Measurements from ENCODE around the gene MED25. TPM values are rescaled to one million over a fixed set of nuclear protein-coding genes. Genes with fewer than 3 reads are reported as not detected.

Gene MED25
- total and polyA plus RNA-seq, 9 of the 15 experiments (the other 6 are each of a cell fraction or from before 2014, with no cell fraction given): 4.1 to 93.9 (median 19.3) TPM

GRCh38 chr19:49869484-49870308 lies 51.6 kb downstream of the MED25 start (continued):
- TF ChIP-seq, protein P1, sequence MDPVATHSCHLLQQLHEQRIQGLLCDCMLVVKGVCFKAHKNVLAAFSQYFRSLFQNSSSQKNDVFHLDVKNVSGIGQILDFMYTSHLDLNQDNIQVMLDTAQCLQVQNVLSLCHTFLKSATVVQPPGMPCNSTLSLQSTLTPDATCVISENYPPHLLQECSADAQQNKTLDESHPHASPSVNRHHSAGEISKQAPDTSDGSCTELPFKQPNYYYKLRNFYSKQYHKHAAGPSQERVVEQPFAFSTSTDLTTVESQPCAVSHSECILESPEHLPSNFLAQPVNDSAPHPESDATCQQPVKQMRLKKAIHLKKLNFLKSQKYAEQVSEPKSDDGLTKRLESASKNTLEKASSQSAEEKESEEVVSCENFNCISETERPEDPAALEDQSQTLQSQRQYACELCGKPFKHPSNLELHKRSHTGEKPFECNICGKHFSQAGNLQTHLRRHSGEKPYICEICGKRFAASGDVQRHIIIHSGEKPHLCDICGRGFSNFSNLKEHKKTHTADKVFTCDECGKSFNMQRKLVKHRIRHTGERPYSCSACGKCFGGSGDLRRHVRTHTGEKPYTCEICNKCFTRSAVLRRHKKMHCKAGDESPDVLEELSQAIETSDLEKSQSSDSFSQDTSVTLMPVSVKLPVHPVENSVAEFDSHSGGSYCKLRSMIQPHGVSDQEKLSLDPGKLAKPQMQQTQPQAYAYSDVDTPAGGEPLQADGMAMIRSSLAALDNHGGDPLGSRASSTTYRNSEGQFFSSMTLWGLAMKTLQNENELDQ (CRISPR knock-in tag; IDR thresholded peaks at IDR 0.05; ENCODE audit: borderline replicate concordance): no peak
- TF ChIP-seq PML (IDR thresholded peaks at IDR 0.05; ENCODE audit: low read length) (no peak), MBD2 (IDR thresholded peaks at IDR 0.05; ENCODE audit: borderline replicate concordance, low read depth) (peak; percentile 98), MIER1 (IDR thresholded peaks at IDR 0.05; ENCODE audit: low read depth) (no peak), EHMT2 (IDR thresholded peaks at IDR 0.05) (no peak), SNIP1 (IDR thresholded peaks at IDR 0.05; ENCODE audit: low read depth) (no peak), TCF7 (IDR thresholded peaks at IDR 0.05; ENCODE audit: borderline replicate concordance) (no peak; the same call in 1 of the 2 replicates), BHLHE40 (IDR thresholded peaks at IDR 0.05; ENCODE audit: low read length) (peak; percentile 61), ZMIZ1 (IDR thresholded peaks at IDR 0.05; ENCODE audit: low read depth in 2 of 2, low read length in 2 of 2) (peak; percentile 21 to 26; a peak in 1 of 4 replicates), MITF (IDR thresholded peaks at IDR 0.05) (no peak), ID3 (CRISPR knock-in tag; IDR thresholded peaks at IDR 0.05) (no peak), ID3 (tag; IDR thresholded peaks at IDR 0.05) (0 out of 2 replicates have a peak, but pooled peaks have one; percentile 30)
- TF ChIP-seq, protein P2, sequence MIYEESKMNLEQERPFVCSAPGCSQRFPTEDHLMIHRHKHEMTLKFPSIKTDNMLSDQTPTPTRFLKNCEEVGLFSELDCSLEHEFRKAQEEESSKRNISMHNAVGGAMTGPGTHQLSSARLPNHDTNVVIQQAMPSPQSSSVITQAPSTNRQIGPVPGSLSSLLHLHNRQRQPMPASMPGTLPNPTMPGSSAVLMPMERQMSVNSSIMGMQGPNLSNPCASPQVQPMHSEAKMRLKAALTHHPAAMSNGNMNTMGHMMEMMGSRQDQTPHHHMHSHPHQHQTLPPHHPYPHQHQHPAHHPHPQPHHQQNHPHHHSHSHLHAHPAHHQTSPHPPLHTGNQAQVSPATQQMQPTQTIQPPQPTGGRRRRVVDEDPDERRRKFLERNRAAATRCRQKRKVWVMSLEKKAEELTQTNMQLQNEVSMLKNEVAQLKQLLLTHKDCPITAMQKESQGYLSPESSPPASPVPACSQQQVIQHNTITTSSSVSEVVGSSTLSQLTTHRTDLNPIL (CRISPR knock-in tag; IDR thresholded peaks at IDR 0.05): no peak

Measured in K562 (cell line).